Liver (tissue), 9 donors: ENCODE measurements around the gene CLMN. TPM values are rescaled to one million over a fixed set of nuclear protein-coding genes. Genes with fewer than 3 reads are reported as not detected.

Experiments used
- DNase-seq: peaks from one replicate; pipeline ENCODE4 v3.0.0-alpha.2; 2017; ENCODE audit warnings: low spot score
- H3K27ac ChIP-seq, 2 donors: one replicate each; pipeline ENCODE4 v1.7.0; 2013; ENCODE audit warnings: inconsistent platforms in 2 of 2, low read length in 2 of 2, control low read depth in 1 of 2, low read depth in 1 of 2, mild to moderate bottlenecking in 1 of 2
- H3K27me3 ChIP-seq, 4 donors: one replicate each; pipeline versions ENCODE4 v1.6.1 to v1.7.0; 2013; ENCODE audit warnings: low read length in 3 of 4, inconsistent platforms in 1 of 4, mild to moderate bottlenecking in 1 of 4, moderate library complexity in 1 of 4; ENCODE audit not compliant: control insufficient read depth in 4 of 4, insufficient read depth in 4 of 4
- H3K36me3 ChIP-seq, 4 donors: one replicate each; pipeline versions ENCODE4 v1.6.1 to v1.7.0; 2013; ENCODE audit warnings: low read length in 3 of 4, mild to moderate bottlenecking in 3 of 4, low read depth in 1 of 4, moderate library complexity in 1 of 4; ENCODE audit not compliant: control insufficient read depth in 4 of 4, insufficient read depth in 3 of 4
- H3K4me1 ChIP-seq, 4 donors: one replicate each; pipeline versions ENCODE4 v1.6.1 to v1.7.0; 2013; ENCODE audit warnings: low read length in 3 of 4, mild to moderate bottlenecking in 3 of 4, moderate library complexity in 1 of 4; ENCODE audit not compliant: control insufficient read depth in 4 of 4, insufficient read depth in 4 of 4
- H3K4me3 ChIP-seq, 3 donors: one replicate each; pipeline versions ENCODE4 v1.6.1 to v1.7.0; 2013; ENCODE audit warnings: low read length in 3 of 3, control low read depth in 1 of 3, low read depth in 1 of 3, mild to moderate bottlenecking in 1 of 3
- H3K9ac ChIP-seq, 2 donors: one replicate each; pipeline ENCODE4 v1.7.0; 2013; ENCODE audit warnings: low read length in 2 of 2, mild to moderate bottlenecking in 2 of 2, moderate library complexity in 2 of 2, control low read depth in 1 of 2, low read depth in 1 of 2
- H3K9me3 ChIP-seq, 4 donors: one replicate each; pipeline versions ENCODE4 v1.6.1 to v1.7.0; 2013; ENCODE audit warnings: low read length in 3 of 4; ENCODE audit not compliant: control insufficient read depth in 4 of 4
- ATF3 ChIP-seq: IDR thresholded peaks from 2 replicates; pipeline ENCODE4 v1.6.1; 2016; ENCODE audit warnings: antibody characterized with exemption
- EGR1 ChIP-seq, 2 donors: IDR thresholded peaks; 2 replicates each; pipeline ENCODE4 v1.6.1; 2016 to 2018; ENCODE audit warnings: antibody characterized with exemption in 2 of 2, low read depth in 2 of 2
- FOXA1 ChIP-seq: IDR thresholded peaks from 2 replicates; pipeline ENCODE4 v1.6.1; 2016; ENCODE audit warnings: antibody characterized with exemption
- FOXA2 ChIP-seq: IDR thresholded peaks from 2 replicates; pipeline ENCODE4 v1.6.1; 2016; ENCODE audit warnings: antibody characterized with exemption
- GABPA ChIP-seq, 2 donors: IDR thresholded peaks in 1 of 2; conservative IDR thresholded peaks in 1 of 2; 2 replicates each; pipeline ENCODE4 v1.6.1; 2016; ENCODE audit warnings: antibody characterized with exemption in 2 of 2, mild to moderate bottlenecking in 1 of 2, moderate library complexity in 1 of 2
- HNF4A ChIP-seq, 2 donors: conservative IDR thresholded peaks; 2 replicates each; pipeline ENCODE4 v1.6.1; 2016; ENCODE audit warnings: antibody characterized with exemption in 2 of 2, mild to moderate bottlenecking in 2 of 2
- HNF4G ChIP-seq: IDR thresholded peaks from 2 replicates; pipeline ENCODE4 v1.6.1; 2016; ENCODE audit warnings: antibody characterized with exemption
- JUND ChIP-seq, 2 donors: IDR thresholded peaks; 2 replicates each; pipeline ENCODE4 v1.6.1; 2016; ENCODE audit warnings: antibody characterized with exemption in 2 of 2
- MAX ChIP-seq: IDR thresholded peaks from 2 replicates; pipeline ENCODE4 v1.6.1; 2016; ENCODE audit warnings: antibody characterized with exemption
- NR2F2 ChIP-seq: IDR thresholded peaks from 2 replicates; pipeline ENCODE4 v1.6.1; 2016; ENCODE audit warnings: antibody characterized with exemption
- RAD21 ChIP-seq, 2 donors: IDR thresholded peaks; 2 replicates each; pipeline ENCODE4 v1.6.1; 2016; ENCODE audit warnings: antibody characterized with exemption in 2 of 2, mild to moderate bottlenecking in 2 of 2
- RXRA ChIP-seq, 2 donors: IDR thresholded peaks; 2 replicates each; pipeline ENCODE4 v1.6.1; 2017 to 2018; ENCODE audit warnings: antibody characterized with exemption in 2 of 2, mild to moderate bottlenecking in 1 of 2
- SP1 ChIP-seq: IDR thresholded peaks from 2 replicates; pipeline ENCODE4 v1.6.1; 2018; ENCODE audit warnings: antibody characterized with exemption, mild to moderate bottlenecking
- TAF1 ChIP-seq: conservative IDR thresholded peaks from 2 replicates; pipeline ENCODE4 v1.6.1; 2016; ENCODE audit warnings: antibody characterized with exemption, mild to moderate bottlenecking
- YY1 ChIP-seq: IDR thresholded peaks from 2 replicates; pipeline ENCODE4 v1.6.1; 2016; ENCODE audit warnings: antibody characterized with exemption, mild to moderate bottlenecking
- ZBTB33 ChIP-seq: IDR thresholded peaks from 2 replicates; pipeline ENCODE4 v1.6.1; 2016; ENCODE audit warnings: antibody characterized with exemption
- WGBS: extraction: QIAGEN DNeasy Blood & Tissue Kit; methylation state at CpG from one replicate; pipeline ENCODE4 v1.1.7; 2013; 5-methylcytosine and 5-hydroxymethylcytosine counted together
- polyA plus RNA-seq, 2 donors: library from polyadenylated mRNA; stranded (reverse) in 1 of 2; unstranded in 1 of 2; fragments of 200-250 nt in 1 of 2; fragments of >200 nt in 1 of 2; fragmentation: Nextera tagmentation in 1 of 2; extraction: Ambion mirVana in 1 of 2; gene quantifications; one replicate each; pipeline versions ENCODE4 v1.2.1 to v1.2.3, GENCODE V29; 2013 to 2015
- total RNA-seq, 2 donors: library from RNA; depleted of rRNA; stranded (reverse); fragments of >200 nt; gene quantifications; one replicate each; pipeline ENCODE4 v1.2.3, GENCODE V29; 2014
- TF ChIP-seq, protein P1 (sequence below): fragments of 150-350 bp; IDR thresholded peaks from 2 replicates; pipeline ENCODE4 v1.5.1; 2017; ENCODE audit warnings: improper control_type of control experiment, low read depth, low read length; ENCODE audit not compliant: missing input control
- TF ChIP-seq, protein P2 (sequence below): IDR thresholded peaks from 2 replicates; pipeline ENCODE4 v1.6.1; 2016; ENCODE audit warnings: antibody characterized with exemption, mild to moderate bottlenecking
- donor health status: healthy.
- donor health status: healthy.
- donor health status: healthy.
- donor health status: healthy.
- donor health status: healthy.

Gene CLMN
- total and polyA plus RNA-seq, 4 donors, result 6.0 to 41.1 (median 24.1) TPM

GRCh38 chr14:95164506-95164905 lies 155.2 kb downstream of the CLMN start:
- H3K9me3 ChIP-seq, result peaks cover 0 to 2% (median 0%) of the 10 kb centered on the region in 4 donors
- H3K9ac ChIP-seq, result no peak overlapping the region
- TF ChIP-seq HNF4A (conservative IDR thresholded peaks at IDR 0.05) (no peak), EGR1 (IDR thresholded peaks at IDR 0.05; ENCODE audit: low read depth in 2 of 2) (no peak), GABPA (IDR thresholded peaks at IDR 0.05 in 1 of 2, conservative IDR thresholded peaks at IDR 0.05 in 1 of 2) (no peak), TAF1 (no peak), SP1 (no peak), YY1 (no peak), JUND (IDR thresholded peaks at IDR 0.05) (no peak), HNF4G (no peak), RXRA (IDR thresholded peaks at IDR 0.05) (no peak), NR2F2 (no peak), FOXA2 (no peak), RAD21 (IDR thresholded peaks at IDR 0.05) (no peak), ATF3 (no peak), MAX (no peak), ZBTB33 (no peak), FOXA1 (no peak)
- TF ChIP-seq, protein P1, sequence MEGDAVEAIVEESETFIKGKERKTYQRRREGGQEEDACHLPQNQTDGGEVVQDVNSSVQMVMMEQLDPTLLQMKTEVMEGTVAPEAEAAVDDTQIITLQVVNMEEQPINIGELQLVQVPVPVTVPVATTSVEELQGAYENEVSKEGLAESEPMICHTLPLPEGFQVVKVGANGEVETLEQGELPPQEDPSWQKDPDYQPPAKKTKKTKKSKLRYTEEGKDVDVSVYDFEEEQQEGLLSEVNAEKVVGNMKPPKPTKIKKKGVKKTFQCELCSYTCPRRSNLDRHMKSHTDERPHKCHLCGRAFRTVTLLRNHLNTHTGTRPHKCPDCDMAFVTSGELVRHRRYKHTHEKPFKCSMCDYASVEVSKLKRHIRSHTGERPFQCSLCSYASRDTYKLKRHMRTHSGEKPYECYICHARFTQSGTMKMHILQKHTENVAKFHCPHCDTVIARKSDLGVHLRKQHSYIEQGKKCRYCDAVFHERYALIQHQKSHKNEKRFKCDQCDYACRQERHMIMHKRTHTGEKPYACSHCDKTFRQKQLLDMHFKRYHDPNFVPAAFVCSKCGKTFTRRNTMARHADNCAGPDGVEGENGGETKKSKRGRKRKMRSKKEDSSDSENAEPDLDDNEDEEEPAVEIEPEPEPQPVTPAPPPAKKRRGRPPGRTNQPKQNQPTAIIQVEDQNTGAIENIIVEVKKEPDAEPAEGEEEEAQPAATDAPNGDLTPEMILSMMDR, result no peak
- TF ChIP-seq, protein P2, sequence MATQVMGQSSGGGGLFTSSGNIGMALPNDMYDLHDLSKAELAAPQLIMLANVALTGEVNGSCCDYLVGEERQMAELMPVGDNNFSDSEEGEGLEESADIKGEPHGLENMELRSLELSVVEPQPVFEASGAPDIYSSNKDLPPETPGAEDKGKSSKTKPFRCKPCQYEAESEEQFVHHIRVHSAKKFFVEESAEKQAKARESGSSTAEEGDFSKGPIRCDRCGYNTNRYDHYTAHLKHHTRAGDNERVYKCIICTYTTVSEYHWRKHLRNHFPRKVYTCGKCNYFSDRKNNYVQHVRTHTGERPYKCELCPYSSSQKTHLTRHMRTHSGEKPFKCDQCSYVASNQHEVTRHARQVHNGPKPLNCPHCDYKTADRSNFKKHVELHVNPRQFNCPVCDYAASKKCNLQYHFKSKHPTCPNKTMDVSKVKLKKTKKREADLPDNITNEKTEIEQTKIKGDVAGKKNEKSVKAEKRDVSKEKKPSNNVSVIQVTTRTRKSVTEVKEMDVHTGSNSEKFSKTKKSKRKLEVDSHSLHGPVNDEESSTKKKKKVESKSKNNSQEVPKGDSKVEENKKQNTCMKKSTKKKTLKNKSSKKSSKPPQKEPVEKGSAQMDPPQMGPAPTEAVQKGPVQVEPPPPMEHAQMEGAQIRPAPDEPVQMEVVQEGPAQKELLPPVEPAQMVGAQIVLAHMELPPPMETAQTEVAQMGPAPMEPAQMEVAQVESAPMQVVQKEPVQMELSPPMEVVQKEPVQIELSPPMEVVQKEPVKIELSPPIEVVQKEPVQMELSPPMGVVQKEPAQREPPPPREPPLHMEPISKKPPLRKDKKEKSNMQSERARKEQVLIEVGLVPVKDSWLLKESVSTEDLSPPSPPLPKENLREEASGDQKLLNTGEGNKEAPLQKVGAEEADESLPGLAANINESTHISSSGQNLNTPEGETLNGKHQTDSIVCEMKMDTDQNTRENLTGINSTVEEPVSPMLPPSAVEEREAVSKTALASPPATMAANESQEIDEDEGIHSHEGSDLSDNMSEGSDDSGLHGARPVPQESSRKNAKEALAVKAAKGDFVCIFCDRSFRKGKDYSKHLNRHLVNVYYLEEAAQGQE, result no peak
- H3K4me1 ChIP-seq, result peaks cover 0 to 16% (median 8%) of the 10 kb centered on the region in 4 donors
- H3K27ac ChIP-seq, result no peak overlapping the region
- no peak for DNase-seq
- no peak overlapping the region for H3K4me3 ChIP-seq
- no peaks in the 10 kb centered on the region for H3K36me3 ChIP-seq
- WGBS, result 97% methylated on average over 1 of the region's 1 CpG
- no peaks in the 10 kb centered on the region for H3K27me3 ChIP-seq
